ENCODE measurements around the gene ODAD2. TPM values are rescaled to one million over a fixed set of nuclear protein-coding genes. Genes with fewer than 3 reads are reported as not detected.
A peak's percentile ranks its signal among the peaks of the same experiment; 100 is the strongest.

Gene ODAD2
- total RNA-seq, 1 donor from 2014 or later: 6.6 TPM

GRCh38 chr10:27805180-27805579 is 193.7 kb downstream of the ODAD2 start:
- no peak overlapping the region for H3K4me3 Mint-ChIP-seq
- TF ChIP-seq, protein P1, sequence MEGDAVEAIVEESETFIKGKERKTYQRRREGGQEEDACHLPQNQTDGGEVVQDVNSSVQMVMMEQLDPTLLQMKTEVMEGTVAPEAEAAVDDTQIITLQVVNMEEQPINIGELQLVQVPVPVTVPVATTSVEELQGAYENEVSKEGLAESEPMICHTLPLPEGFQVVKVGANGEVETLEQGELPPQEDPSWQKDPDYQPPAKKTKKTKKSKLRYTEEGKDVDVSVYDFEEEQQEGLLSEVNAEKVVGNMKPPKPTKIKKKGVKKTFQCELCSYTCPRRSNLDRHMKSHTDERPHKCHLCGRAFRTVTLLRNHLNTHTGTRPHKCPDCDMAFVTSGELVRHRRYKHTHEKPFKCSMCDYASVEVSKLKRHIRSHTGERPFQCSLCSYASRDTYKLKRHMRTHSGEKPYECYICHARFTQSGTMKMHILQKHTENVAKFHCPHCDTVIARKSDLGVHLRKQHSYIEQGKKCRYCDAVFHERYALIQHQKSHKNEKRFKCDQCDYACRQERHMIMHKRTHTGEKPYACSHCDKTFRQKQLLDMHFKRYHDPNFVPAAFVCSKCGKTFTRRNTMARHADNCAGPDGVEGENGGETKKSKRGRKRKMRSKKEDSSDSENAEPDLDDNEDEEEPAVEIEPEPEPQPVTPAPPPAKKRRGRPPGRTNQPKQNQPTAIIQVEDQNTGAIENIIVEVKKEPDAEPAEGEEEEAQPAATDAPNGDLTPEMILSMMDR (conservative IDR thresholded peaks at IDR 0.05): no peak
- H3K36me3 Mint-ChIP-seq (ENCODE audit: low read depth): no peaks in the 10 kb centered on the region
- H3K27me3 Mint-ChIP-seq (ENCODE audit: low read depth): peaks cover 3% of the 10 kb centered on the region
- no peaks in the 10 kb centered on the region for H3K4me1 Mint-ChIP-seq
- H3K27ac Mint-ChIP-seq (ENCODE audit: unreplicated experiment): peak overlapping the region; percentile 54
- DNase-seq (ENCODE audit: low read depth, low spot score): no peak
- H3K9me3 Mint-ChIP-seq: no peaks in the 10 kb centered on the region

- H3K4me3 Mint-ChIP-seq: no peak overlapping the region
- H3K4me1 Mint-ChIP-seq: no peaks in the 10 kb centered on the region
- TF ChIP-seq, protein P1 (conservative IDR thresholded peaks at IDR 0.05): no peak
- H3K27me3 Mint-ChIP-seq (ENCODE audit: low read depth): peaks cover 3% of the 10 kb centered on the region
- DNase-seq (ENCODE audit: low read depth, low spot score): no peak
- no peak overlapping the region for H3K27ac Mint-ChIP-seq (ENCODE audit: unreplicated experiment)
- H3K36me3 Mint-ChIP-seq (ENCODE audit: low read depth): no peaks in the 10 kb centered on the region
- no peaks in the 10 kb centered on the region for H3K9me3 Mint-ChIP-seq
These were observed 194.7 kb downstream of the ODAD2 start for GRCh38 chr10:27804136-27804535.

DNA sequence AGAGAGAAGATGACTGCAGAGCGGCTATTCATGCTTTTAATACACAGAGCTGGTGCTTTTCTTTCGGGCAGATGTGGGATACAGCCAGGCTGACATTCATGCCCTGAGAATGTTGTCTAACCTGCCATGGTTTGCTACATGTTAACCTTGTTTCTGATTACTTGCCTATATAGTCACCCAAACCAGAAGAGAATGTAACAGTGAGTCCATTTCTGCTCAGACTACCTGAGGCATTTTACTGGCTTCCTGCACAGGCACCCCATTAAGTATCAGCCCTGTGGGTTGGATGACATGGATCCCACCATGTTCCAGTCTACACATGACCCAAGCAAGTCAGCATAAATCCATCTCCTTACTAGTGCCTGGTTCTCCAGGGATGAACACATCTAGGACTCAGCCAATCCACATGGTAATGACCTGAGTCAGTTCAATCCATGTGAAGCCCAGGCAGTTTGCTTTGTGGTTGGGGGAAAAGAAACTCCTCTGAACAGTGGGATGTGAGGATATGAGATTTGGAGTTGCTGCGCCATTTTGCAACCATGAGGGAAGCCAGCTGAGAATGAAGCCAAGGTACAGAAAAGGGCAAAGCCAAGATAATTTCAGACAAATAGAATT is 197.6 kb downstream of the ODAD2 start:
- TF ChIP-seq, protein P1 (conservative IDR thresholded peaks at IDR 0.05): no peak
- peaks cover 3% of the 10 kb centered on the region for H3K27me3 Mint-ChIP-seq (ENCODE audit: low read depth)
- H3K36me3 Mint-ChIP-seq (ENCODE audit: low read depth): no peaks in the 10 kb centered on the region
- DNase-seq (ENCODE audit: low read depth, low spot score): no peak
- no peak overlapping the region for H3K4me3 Mint-ChIP-seq
- H3K9me3 Mint-ChIP-seq: no peaks in the 10 kb centered on the region
- no peak overlapping the region for H3K27ac Mint-ChIP-seq (ENCODE audit: unreplicated experiment)
- no peaks in the 10 kb centered on the region for H3K4me1 Mint-ChIP-seq

DNA sequence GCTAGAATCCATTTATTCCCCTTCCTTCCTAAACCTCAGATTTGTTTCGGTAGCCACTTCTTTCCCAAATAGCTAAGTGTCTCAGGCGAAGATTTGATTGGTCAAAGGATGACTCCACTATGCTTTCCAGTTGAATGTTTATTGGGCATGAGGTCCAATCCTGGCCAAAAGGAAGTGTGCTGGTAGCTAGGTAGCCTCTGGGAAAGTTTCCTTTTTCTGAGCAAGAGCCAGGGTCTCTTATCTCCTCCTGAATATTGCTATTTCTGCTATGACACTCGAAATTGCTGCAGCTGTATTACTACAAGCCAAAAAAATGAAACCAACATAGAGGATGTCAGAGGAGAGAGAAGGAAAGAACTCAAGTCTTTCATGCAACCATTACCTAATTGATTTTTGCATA is 199.8 kb downstream of the ODAD2 start:
- H3K27ac Mint-ChIP-seq (ENCODE audit: unreplicated experiment): no peak overlapping the region
- no peak overlapping the region for H3K4me3 Mint-ChIP-seq
- DNase-seq (ENCODE audit: low read depth, low spot score): no peak
- no peaks in the 10 kb centered on the region for H3K36me3 Mint-ChIP-seq (ENCODE audit: low read depth)
- peaks cover 3% of the 10 kb centered on the region for H3K27me3 Mint-ChIP-seq (ENCODE audit: low read depth)
- no peaks in the 10 kb centered on the region for H3K9me3 Mint-ChIP-seq
- TF ChIP-seq, protein P1 (conservative IDR thresholded peaks at IDR 0.05): no peak
- no peaks in the 10 kb centered on the region for H3K4me1 Mint-ChIP-seq

- TF ChIP-seq, protein P1 (conservative IDR thresholded peaks at IDR 0.05): peak; percentile 41
- Mint-ChIP-seq H3K9me3 (no peaks in the 10 kb centered on the region), H3K36me3 (ENCODE audit: low read depth) (no peaks in the 10 kb centered on the region), H3K4me3 (no peak overlapping the region), H3K27ac (ENCODE audit: unreplicated experiment) (no peak overlapping the region), H3K27me3 (ENCODE audit: low read depth) (no peaks in the 10 kb centered on the region), H3K4me1 (no peaks in the 10 kb centered on the region)
- no peak for DNase-seq (ENCODE audit: low read depth, low spot score)
These were observed 204.7 kb downstream of the ODAD2 start for GRCh38 chr10:27794157-27794556.
